Midbrain (tissue), 1 donor: Measurements from ENCODE around the gene OCSTAMP.

ENCODE experiments used
- DNase-seq: peaks from one replicate; lab custom pipeline; 2025; lab: John Stamatoyannopoulos, UW

Gene OCSTAMP

DNA sequence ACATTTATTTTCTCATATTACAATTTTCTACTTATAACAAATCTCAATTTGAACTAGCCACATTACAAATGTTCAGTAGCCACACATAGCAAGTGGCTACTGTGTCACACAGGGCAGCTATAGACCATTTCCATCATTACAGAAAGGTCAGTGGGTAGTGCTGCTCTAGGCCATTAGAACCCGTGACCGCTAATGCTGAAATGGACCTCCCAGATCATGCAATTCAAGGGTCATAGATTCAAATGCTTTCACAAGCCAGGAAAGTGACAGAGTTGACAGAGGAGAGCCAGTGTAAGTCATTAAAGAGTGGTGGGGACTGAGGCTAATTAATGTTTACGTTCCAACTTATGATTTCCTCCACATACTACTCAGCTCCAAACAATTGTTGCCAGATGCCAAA lies 3.5 kb upstream of the OCSTAMP start:
- DNase-seq: no peak

DNA sequence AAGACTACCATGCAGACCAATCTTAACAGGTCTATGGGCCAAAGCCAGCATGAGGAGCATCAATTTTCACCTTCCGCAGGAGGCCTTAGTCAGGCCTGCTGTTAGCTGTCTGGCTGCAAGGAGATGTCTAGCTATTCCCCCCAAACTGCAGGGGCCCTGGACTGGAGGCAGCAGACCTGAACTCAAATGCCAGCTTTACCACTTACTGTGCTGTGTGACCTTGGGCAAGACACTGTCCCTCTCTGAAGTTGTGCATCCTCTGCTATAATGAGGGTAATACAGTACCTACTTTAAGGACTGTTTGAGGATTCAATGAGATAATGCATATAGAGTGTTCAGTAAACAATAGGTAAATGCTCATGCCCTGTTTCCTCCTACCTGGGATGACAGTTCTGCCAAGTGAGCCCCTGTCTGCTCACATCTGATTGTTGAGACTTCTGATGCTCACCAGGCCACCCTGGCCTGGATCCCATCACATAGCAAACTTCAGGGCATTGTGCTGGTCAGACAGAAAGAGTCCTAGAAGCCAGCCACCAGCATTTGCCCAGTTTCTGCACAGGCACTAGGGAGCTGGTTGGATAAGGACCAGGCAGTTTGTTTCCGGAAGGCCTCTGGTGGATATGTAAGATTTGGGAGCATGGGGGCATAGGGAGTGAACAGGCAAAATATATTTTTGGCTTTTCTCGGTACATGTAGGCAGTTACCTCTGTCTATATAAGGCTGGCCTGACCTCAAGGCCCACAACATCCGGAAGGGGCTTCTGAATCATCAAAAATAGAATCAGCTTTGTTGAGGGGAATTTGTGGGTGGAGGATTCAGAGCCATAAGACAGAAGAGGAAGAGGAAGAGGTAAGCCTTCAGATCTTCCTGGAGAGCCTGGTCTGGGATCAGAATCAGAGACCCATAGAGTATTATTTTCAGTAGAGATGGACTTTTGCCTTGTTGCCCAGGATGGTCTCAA lies 2.3 kb upstream of the OCSTAMP start:
- no peak for DNase-seq

DNA sequence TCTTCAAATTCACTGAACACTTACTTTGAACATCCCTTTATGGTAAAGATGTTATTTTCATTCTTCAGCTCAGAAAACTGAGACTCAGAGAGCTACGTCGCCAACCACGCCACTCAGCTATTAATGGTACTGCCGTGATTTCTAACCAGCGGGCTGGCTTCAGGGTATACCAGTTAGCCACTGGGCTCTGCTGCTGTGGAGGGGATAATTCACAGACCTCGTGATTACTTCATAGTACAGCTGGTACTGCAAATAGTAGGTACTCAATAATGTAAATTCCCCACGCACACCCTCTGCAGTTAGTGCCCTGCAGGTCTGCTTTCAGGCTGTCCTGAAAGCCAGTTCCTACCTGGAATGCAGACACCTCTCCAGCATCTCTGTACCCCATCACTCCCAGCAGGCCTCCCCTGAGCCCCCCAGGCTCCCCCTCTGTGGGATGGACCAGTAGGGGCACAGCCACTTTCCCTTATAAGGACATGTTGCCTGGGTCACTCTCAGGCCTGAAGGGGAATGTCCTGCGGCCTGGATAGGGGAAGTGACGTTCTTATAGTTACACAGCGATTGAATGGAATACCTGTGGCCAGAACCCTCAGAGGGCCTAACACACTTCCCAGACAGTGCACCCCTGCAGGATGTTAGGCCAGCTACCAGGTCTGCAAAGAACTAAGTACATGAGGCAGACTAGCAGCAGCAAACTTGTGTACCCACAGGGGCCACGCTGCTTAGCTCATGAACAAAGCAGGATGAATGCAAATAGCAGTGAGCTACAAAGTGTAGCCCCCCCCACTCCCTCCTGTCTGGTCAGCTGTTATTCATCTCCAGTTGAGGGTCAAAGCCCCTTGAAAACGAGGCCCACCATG lies 1.3 kb upstream of the OCSTAMP start:
- no peak for DNase-seq

DNA sequence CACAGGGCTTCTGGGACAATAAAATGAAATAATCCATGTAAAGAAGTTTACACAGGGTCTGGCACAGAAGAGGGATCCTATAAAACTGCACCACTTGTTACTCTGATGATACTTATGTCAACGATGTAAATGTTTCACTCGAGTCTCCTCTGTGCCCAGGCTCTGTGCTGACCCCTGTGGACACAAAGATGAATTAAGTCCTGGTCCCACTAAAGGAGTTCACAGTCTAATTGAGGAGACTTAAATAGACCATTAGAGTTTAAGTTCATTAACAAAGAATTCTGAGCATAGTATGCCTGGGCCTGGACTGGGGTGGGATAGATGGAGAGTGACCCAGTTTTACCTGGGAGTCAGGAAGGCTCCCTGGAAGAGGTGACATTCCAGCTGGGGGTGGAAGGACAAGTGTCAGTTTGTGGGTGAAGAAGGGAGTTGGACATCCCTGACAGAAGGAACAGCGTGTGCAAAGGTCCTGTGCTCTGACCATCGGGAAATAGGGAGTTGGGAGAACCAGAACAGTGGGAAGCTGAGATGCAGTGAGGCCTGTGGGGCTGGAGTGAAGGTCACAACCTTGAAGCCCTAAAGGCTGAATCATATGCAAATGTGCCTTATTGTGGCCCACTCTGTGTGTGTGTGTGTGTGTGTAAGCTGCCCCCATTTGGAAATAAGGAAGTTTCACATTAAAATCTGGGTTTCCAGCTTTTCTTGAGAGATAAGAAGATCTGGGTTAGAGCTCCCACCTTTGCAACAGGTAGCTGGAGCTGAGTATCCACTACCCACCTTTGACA lies 1.1 kb downstream of the OCSTAMP start:
- DNase-seq: no peak

DNA sequence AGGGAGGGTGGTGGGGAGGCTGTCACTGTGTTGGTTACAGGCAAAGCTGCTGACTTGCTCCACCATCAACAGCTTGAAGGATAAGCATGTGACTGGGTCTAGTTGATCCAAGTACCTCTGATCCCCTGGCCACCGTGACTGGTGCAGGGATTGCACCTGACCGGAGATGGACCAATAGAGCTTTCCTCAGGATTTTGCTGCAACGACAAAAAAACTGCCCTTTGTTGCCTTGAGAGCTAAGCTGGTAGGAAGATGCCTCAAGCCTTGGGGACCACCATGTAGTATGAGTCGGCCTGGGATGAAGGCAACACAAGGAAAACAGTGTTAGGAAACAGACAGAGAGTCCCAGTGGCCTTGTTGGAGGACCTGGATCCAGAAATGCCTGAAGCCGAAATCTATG lies 1.8 kb downstream of the OCSTAMP start:
- no peak for DNase-seq

DNA sequence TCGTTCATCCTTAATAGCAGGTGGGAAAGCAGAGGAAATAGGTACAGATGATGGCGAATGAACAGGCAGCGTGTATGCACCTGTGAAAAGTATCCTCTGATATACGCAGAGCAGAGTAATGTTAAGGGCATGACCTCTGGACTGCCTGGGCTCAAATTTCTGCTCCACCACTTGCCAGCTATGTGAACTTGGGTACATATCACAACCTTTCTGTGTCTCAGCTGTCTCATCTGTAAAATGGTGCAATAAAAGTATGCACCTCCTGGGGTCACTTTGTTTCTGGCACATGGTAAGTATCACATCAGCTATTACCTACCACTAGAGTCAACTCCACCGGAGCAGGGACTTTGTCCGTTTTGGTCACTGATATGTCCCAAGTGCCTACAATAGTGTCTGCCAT lies 2.5 kb downstream of the OCSTAMP start:
- DNase-seq: no peak

DNA sequence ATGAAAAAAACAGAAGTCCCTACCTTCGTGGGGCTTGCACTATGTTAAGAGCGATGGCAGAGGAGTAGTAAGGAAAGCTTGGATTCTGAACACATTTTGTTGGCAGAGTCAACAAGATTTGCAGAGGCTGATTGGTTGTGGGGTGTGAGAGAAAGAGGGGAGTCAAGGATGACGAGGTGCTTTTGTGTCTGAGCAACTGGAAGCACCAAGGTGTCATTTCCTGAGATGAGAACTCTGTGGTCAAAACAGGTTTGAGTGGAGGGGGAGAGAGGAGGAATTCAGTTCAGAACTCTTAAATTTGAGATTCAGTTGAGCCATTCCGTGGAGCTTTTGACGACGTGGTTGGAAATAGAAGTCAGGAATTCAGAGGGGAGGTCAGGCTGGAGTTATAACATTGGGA lies 3.5 kb downstream of the OCSTAMP start:
- DNase-seq: no peak

DNA sequence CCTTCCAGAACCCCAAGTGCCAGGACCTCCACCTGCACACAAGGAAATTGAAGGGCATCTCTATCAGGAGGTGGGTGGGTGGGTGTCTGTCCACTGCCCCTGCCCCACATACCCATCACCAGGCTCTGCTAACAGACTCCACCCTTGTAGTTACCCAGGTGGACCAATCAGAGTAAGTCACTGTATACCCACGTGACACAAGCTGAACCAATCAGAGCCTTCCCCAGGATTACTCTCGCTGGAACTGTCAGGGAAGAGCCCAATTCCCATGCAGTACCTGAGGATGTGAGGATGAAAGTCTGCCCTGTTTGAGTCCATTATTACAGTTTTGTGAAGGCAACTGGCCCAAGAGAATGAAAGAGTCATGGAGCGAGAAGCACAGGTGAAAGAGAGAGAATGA lies 4.2 kb downstream of the OCSTAMP start:
- DNase-seq: no peak

DNA sequence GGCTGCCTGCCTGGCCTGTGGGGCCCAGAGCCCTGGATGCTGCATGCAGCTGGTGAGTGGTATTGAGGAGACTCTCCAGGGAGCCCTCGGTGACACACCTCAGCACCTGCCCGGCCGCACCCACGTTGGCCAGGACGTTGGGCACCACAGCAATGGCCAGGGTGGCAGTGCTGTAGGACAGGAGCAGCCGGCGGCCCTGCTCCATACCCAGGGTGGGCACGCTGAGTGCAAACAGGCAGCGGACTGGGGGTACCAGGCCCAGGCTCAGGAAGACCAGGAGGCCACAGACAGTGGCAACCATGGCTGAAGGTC lies 4.7 kb downstream of the OCSTAMP start:
- DNase-seq: no peak

DNA sequence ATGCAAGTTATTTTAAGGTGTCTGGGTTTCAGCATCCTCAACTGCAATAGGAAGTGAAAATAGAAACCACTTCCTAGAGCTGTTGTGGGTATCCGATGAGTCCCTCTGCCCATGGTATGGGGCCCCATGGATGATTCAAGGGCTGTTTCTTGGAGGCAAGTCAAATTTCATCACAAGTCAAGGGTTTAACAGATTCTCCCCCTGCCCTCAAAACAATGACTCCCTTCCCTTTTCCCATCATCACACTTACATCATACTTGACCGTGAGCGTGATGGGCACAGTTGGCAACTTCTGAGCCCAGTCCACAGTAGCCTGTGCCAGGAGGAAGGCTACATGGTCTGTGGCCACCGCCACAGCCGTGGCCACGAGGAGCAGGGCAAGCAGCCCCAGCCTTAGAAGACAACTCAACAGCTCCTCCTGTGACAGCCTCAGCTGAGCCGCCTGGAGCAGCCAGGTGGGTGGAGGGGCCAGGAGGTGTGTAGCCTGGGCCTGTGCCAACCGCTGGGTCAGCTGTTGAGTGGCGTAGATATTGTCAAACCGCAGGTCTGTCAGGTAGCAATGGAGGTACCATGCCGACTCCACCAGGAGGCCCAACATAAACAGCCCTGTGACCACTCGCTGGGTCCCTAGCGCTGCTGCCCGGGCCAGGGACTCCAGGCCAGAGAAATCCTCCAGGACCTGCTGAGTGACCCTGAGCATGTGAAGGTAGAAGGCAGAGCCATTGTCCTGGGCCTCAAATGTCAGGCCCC lies 5.2 kb downstream of the OCSTAMP start:
- DNase-seq: no peak

DNA sequence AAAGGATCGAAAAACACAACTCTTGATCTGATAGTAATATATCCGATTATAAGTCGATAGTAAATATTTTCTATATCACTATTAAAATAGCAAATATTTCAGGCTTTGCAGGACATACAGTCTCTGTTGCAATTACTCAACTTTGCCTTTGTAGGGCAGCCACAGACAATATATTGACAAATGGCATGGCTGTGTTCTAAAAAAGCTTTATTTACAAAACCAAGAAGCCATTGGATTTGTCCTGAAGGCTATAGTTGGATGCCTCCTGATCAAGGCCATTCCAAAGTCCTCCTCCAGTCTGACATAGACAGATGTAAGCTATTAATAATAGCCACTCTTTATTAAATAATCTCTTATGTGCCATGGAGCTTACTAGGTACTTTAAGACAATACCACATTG lies 5.9 kb downstream of the OCSTAMP start:
- DNase-seq: peak; percentile 7

DNA sequence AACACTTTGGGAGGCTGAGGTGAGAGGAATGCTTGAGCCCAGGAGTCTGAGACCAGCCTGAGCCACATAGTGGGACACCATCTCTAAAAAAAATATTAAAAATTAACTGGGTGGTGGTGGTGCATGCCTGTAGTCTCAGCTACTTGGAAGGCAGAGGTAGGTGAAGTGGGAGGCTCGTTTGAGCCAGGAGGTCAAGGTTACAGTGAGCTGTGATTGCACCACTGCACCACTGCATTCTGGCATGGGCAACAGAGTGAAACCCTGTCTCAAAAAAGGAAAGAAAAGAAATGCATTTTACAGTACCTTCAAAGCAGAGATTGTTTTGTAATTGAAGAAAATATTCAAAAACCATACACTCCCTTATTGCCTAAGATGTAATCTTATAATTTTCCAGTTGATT lies 6.5 kb downstream of the OCSTAMP start:
- no peak for DNase-seq

DNA sequence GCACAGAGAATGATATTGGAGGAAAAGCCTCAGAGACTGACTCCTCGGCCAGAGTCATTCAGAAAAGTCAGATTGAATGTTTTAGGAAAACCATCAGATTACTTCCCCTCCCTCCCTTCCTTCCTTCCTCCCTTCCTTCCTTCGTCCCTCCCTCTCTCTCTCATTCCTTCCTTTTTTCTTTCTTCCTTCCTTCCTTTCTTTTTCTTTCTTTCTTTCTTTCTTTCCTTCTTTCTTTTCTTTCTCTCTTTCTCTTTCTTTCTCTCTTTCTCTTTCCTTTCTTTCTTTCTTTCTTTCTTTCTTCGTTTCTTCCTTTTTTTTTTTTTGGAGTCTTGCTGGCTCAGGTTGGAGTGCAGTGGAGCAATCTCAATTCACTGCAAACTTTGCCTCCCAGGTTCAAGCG lies 7.4 kb downstream of the OCSTAMP start:
- no peak for DNase-seq

DNA sequence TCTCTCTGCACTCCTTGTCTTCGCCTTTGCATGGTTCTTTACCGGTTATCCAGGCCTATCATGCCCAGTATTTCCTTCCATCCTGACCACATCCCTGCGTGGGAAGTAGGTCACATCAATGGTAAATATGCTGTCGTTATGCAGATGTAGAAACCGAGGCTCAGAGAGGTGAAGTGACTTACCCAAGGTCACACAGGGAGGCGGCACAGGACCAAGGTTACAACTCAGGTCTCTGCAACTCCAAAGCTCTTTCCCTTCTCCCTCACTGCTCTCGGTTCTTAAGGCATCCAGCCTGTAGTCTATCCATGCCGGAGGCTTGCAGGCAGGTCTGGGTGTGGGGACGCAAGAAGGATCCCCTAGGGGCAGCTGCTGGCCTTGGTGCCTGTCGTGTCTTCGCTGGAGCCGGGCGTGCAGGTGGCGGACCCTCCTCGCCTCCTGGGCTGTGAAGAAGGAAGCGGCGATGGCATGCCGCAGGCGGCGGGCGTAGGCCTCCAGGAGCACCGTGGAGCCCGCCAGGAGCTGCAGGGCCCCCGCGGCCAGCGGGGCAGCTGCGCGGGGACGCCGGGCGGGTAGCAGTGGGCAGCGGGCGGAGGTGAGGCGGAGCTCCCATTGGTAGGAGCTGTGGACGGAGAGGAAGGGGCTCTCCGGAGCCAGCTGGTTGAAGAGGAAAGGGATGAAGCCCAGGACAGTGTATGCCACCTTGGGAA lies 9.1 kb downstream of the OCSTAMP start:
- no peak for DNase-seq

DNA sequence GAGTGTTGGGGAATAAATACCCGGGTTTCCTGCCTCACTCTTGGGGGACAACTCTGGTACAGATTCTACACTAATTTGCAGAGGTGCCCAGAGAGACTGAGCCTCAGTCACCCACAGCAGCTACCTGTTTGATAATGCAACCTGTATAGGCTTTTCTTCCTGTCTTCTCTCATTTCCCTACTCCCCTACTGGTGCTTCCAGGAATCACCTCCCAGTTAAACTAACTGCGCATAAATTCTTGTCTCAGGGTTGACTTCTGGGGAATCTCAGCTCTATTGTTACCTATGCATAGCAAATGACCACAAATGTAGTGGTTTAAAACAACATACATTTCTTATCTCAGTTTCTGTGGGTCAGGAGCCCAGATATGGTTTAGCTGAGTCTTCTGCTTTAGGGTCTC lies 11.3 kb downstream of the OCSTAMP start:
- DNase-seq: no peak

DNA sequence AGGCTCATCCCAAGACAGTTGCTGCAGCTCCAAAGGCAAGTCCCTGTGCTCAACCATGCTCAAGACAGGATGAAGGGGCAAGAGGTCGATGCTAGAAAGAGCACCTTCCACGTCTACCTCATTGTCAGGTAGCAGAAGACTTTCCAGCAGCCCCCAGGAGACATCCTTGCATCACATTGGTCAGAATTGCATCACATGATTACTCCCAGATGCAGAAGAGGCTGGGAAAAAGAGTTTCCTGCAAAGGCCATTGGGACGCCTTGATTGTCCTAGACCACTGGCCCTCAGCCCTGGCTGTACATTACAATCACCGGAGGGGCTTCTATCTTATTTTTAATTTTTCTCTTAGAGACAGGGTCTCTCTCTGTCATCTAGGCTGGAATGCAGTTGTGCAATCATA lies 19.8 kb downstream of the OCSTAMP start:
- DNase-seq: no peak

DNA sequence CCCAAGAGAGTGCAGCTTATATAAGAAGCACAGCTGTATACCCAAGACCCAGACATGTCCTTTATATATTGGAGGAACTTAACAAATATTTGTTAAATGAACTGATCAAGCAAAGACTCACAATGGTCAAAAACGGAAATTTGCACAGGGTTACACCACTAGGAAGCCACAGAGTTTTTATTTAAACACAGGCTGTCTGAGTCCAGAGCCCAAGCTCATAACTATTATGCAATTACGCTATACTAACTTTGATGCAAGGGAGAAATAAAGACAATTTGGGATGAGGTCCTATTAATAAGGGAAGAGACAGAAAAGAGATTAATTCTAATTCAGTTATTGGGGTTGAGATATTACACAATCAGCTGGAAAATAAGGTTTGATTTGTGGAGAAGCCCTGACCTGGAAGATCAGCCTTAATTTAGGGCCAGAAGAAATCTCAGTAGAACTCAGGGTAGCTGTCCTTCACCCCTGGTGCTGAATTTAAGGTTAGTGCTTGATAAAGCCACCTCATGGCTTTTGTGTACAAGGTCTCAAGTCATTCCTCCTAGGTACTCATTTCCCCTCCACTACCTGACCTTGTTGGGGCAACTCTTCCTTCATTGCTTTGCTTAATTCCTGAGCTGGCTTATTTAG lies 26.6 kb downstream of the OCSTAMP start:
- DNase-seq: no peak

DNA sequence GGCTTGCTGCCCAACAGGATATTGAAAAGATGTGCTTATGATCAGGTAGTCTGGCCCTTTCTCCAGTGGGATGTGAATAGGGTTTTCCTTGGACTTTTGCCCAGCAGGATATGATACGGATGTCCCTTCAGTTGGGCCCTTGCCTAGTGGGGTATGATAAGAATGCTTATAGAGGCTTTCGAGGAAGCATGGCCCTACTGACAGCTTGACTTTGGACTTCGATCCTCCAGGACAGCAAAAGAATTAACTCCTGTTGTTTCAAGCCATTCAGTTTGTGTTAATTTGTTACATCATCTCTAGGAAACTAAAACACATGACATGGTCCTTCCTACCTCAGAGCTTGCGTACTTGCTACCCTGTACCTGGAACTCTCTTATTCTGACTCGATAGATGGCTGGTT lies 27.3 kb downstream of the OCSTAMP start:
- DNase-seq: no peak

DNA sequence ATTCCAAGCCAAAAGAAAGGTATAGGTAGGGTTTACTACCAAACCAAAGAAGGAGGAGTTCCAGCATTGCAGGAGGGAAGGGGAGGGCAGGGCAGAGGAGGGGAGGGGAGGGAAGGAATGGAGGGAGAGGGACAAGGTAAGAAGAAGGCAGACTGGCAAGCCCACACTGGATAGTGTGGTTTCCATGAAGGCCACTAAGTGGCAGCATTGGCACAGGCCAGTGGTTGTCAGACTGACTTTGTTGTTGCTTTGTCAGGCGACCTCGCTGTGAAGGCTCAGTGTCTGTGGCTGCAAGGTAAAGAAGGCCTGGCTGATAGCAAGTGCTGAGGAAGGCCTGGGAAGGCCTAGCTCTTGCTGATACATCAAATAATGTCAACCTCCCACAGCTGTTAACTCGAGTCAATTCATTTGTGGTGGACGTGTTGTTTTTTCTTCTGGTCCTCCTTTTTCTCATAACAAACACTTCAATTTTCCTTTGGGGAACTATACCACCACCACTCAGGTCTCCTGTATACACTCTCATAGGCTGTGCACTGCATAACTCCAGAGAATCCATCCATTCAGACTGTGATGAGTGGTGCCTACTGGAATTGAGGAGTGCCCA lies 29.4 kb downstream of the OCSTAMP start:
- peak; percentile 45 for DNase-seq

DNA sequence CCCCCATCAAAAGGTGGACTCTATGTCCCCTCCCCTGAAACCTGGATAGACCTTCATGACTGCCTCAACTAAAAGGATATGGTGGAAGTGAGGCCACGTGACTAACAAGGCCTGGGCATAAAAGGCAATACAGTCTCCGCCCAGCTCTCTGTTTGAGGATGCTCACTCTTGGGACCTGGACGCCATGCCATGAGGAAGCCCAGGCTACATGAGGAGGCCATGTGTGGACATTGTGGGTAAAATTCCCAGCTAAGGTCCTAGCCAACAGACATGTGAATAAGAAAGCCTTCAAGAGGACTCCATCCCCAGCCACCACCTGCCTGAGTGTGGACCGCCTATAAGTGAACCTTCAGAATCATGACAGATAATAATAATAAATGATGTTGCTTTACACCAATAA lies 29.9 kb downstream of the OCSTAMP start:
- no peak for DNase-seq
